ENCODE measurements around the gene RARB.

DNA sequence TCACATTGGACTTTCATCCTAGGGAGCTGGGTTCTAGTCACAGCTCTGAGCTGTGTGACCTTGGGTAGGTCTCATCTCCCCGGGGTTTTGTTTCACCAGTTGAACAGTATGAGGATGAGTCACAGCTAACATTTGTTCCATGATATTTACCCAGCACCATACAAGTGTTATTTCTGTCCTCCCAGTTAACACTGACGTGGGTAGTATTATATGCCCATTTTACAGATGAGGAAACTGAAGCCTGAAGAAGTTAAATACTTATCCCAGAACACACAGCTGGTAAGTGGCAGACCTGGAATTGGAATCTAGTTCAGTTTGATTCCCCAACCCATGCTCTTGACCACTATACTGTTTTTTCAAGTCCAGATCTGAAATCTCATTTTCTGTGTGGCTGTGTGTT is 908 bp upstream of the RARB start:
- no peak for TF ChIP-seq POLR2AphosphoS5 (IDR thresholded peaks at IDR 0.05; ENCODE audit: insufficient read depth in 1 of 2, low read depth in 1 of 2)
- TF ChIP-seq, protein P1, sequence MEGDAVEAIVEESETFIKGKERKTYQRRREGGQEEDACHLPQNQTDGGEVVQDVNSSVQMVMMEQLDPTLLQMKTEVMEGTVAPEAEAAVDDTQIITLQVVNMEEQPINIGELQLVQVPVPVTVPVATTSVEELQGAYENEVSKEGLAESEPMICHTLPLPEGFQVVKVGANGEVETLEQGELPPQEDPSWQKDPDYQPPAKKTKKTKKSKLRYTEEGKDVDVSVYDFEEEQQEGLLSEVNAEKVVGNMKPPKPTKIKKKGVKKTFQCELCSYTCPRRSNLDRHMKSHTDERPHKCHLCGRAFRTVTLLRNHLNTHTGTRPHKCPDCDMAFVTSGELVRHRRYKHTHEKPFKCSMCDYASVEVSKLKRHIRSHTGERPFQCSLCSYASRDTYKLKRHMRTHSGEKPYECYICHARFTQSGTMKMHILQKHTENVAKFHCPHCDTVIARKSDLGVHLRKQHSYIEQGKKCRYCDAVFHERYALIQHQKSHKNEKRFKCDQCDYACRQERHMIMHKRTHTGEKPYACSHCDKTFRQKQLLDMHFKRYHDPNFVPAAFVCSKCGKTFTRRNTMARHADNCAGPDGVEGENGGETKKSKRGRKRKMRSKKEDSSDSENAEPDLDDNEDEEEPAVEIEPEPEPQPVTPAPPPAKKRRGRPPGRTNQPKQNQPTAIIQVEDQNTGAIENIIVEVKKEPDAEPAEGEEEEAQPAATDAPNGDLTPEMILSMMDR (IDR thresholded peaks at IDR 0.05), result no peak
- TF ChIP-seq POLR2A (IDR thresholded peaks at IDR 0.05), result no peak

All from vagina (tissue), 2 donors.